ENCODE measurements around the gene TRAPPC11.
"Not testable (repeated sequence)": the region's sequence is repeated elsewhere in the genome, so short reads cannot be mapped to it uniquely, and the experiment has no call there.

The TRAPPC11 gene

DNA sequence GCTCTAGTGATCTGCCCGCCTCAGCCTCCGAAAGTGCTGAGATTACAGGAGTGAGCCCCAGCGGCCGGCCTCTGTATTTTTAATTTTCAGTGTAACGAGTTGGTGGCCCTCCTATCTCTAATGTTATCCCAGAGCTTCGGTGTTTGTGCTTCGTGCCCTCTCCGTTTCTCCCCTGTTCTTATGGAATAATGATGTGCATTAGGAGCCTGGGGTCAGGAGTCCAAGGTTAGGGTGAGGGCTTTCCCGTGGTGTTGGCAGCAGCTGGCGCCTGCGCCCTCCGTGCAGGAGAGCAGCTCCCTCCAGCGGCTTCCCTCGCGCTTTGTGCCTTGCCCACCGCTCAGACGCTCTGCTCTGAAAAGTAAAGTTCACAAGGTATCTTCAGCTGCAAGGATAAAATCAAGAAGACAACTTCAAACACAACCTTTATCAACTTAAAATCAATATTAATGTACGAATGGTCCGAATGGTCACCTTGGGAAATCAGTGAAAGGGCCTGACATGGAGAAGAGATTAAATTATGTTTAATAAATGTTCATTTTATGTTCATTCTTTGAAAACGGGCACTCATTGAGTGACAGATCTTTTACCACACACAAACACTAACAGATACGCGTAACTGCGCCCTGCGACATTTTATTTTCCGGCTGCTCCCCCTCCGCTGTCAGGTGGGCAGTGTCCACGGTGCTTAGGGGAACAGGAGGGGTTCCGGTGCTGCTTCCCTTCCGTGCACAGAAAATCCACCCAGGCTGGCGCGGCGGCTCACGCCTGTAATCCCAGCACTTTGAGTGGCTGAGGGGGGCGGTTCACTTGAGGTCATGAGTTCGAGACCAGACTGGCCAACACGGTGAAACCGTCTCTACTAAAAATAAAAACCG lies 62.4 kb downstream of the TRAPPC11 start:
- DNase-seq (ENCODE audit: low read depth in 2 of 2) = no peak

DNA sequence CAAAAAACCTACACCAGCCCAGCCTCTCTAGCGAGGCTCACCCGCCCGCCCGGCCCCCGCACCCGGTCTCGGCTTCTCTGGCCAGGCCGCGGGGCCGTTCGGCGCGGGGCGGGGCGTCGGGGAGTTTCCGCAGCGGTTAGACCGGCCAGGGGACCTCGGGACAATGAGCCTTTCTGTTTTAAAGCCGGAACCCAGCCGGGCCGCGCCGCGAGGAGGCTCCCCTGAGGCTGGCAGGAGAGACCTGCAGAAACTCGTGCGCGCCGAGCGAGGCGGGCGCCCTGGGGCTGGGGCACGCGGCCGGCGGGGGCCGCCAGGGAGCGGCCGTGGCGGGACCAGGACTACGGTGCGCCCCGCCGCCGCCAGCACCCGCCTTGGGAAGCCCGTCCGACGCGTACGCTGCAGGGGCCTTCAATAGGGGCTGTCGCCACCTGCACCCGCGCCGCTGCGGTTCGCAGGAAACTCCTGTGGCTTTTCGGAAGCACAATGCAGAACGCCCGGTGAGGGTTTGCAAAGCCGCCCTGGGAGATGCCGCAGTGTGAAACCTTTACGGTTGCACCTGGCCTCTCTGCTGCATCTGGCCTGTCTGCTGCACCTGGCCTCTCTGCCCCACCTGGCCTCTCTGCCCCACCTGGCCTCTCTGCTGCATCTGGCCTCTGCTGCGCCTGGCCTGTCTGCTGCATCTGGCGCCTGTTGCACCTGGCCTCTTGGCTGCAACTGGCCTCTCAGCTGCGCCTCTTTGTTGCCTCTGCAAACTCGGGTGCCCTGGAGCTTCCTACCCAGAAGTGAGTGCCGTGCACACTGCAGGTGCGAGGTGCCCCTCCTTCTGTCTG lies 63.9 kb downstream of the TRAPPC11 start:
- DNase-seq (ENCODE audit: low read depth in 2 of 2) = no peak

DNA sequence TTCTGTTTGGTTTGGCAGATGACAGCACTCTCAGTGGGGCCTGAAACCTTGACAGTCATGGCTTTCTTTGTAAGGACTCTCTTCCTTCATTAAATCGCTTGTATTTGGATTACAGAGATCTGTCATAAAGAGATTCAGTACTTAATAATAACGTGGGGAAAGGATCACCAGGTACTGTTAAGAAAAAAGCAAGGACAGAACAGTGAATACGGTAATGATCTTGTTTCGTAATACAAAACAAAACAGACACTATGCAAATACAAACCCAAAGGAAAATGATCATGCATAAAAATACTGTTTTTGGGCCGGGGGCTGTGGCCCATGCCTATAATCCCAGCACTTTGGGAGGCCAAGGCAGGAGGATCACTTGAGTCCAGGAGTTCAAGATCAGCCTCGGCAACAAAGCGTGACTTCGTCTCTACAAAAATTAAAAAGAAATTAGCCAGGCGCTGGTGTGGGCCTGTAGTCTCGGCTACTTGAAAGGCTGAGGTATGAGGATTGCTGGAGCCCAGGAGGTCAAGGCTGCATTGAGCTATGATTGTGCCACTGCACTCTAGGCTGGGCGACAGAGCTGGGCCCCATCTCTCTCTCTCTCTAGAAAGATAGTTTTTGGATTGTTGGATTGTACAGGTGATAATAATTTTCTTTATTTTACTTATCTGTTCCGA lies 64.6 kb downstream of the TRAPPC11 start:
- DNase-seq (ENCODE audit: low read depth in 2 of 2) = no peak

DNA sequence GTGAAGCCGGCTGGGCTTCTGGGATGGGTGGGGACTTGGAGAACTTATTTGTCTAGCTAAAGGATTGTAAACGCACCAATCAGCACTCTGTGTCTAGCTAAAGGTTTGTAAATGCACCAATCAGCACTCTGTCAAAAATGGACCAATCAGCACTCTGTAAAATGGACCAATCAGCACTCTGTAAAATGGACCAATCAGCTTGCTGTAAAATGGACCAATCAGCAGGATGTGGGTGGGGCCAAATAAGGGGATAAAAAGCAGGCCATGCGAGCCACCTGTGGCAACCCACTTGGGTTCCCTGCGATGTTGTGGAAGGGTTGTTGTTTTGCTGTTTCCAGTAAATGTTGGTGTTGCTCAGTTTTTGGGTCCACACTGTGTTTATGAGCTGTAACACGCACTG lies 66.5 kb downstream of the TRAPPC11 start:
- not testable (repeated sequence) for DNase-seq (ENCODE audit: low read depth in 2 of 2)

DNA sequence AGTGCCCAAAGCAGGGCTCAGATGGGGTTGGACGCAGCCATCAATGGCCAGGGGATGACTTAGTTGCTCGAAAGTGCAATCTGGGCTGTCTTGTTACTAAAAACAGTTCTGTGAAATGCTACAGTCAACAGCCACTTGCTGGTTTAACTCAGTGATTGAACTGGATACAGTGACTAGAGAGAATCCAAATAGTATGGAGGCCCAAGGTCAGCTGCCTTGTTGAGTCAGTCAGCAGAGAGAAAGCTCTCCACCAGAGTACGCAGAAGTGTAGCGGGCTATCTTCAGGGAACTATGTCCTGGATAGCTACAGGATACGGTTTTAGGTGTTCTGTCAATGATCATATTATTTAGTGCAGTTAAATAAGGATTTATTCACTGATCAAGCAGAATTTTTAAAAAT lies 68.4 kb downstream of the TRAPPC11 start:
- no peak for DNase-seq (ENCODE audit: low read depth in 2 of 2)

DNA sequence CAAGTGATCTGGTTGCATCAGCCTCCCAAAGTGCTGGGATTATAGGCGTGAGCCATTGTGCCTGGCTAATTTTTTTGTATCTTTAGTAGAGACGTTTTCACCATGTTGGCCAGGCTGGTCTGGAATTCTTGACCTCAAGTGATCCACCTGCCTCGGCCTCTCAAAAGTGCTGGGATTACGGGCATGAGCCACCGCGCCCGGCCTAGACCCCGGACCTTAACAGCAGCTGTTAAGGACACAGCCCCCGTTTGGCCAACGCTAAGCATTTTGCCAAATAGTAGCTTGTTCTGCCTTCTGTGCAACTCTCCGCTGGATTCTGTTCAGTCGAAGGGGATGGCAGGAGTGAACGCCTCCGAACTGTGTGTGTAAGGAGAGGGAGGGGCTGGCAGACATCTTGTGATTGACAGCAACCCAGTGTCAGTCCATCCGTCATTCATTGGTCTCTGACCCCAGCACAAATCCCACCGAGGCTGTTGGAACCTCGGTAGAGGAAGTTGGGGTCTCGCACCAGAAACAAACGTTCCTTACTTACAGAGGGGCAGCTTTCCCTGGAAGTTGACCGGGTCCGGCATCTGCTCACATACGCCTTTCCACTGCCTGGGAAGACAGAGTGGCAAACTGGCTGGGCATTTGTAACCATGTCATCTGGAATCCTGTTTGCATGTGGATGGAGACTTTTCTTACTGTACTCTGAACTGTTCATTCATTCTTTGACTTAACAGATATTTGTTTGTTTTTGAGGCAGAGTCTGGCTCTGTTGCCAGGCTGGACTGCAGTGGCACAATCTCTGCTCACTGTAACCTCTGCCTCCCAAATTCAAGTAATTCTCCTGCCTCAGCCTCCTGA lies 69.4 kb downstream of the TRAPPC11 start:
- no peak for DNase-seq (ENCODE audit: low read depth in 2 of 2)

DNA sequence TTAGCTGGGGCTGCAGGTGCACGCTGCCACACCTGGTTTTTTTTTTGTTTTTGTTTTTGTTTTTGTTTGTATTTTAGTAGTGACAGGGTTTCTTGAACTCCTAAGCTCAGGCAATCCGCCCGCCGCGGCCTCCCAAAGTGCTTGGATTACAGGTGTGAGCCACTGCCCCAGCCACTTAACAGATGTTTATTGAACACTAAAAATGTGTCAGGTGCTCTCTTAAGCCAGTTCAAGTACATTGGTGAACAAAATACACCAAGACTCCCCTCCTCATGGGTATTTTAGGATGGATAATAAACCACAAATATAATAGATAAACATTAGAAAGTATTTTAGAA lies 69.9 kb downstream of the TRAPPC11 start:
- DNase-seq (ENCODE audit: low read depth in 2 of 2) = no peak

DNA sequence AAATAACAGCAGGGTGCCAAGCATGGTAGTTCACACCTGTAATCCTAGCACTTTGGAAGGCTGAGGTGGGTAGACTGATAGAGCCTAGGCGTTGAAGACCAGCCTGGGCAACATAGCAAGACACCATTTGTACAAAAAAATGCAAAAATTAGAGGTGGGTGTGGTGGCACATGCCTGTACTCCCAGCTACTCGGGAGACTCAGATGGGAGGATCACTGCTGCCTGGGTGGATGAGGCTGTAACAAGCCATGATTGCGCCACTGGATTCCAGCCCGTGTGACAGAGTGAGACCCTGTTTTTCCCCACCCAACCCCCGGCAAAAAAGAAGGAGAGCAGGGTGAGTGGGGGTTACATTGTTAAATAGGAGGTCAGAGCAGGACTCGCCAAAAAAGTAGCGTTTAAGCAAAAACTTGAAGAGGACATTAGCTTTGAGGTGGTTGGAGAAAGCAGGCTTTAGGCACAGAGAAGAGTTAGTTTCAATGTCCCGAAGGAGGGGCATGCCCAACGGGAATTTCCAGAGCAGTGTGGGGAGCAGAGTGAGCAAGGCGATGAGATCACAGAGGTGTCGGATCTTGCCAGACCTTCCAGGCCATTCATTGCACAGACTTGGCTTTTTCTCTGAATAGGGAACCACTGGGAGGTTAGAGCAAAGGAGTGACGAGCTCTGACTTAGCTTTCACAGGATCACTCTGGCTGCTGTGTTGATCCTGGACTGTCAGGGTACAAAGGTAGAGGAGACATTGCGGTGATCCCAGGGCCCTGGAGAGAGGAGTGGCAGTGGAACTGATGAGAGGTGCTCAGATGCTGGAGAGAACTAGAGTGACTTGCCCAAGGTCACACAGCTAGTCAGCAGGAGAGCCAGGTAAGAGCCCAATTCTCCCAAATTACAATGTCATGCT lies 70.6 kb downstream of the TRAPPC11 start:
- DNase-seq (ENCODE audit: low read depth in 2 of 2) = no peak

DNA sequence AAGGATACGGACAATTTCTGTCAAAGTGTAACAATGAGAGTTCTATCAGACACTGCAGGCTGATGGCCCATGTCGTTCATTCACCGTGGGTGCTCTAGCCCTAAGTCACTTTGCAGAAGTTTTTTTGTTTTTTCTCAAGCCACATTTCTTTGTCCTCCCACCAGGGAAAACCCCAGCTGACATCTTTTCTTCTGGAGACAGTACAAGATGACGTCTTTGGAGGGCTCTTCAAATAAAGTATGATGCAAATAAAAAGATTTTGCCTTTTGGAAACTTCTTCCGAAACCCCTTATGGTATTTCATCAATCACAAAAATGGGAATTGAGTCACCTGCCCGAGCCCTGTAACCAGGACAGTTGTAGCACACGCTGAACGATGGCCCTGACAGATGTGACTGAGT lies 73.2 kb downstream of the TRAPPC11 start:
- DNase-seq (ENCODE audit: low read depth in 2 of 2) = no peak

DNA sequence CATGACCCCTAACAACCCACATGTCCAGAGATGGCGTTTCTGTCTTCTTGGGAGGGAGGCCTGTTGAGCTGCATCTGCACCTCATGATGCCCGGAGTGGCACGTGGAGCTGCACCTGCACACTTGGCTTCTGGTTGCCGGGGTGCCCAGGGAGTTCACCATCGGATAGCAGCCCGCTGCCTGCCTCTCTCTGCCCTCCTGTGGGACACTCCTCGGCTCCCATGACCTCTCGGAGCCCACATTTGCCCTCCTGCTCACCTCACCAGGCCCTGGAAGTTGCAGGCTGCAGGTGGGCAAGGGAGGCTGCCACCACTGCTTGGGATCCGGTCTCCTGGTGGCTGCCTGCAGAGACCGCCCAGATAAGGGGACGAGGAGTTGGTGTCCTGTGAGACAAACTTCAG lies 74.1 kb downstream of the TRAPPC11 start:
- no peak for DNase-seq (ENCODE audit: low read depth in 2 of 2)

DNA sequence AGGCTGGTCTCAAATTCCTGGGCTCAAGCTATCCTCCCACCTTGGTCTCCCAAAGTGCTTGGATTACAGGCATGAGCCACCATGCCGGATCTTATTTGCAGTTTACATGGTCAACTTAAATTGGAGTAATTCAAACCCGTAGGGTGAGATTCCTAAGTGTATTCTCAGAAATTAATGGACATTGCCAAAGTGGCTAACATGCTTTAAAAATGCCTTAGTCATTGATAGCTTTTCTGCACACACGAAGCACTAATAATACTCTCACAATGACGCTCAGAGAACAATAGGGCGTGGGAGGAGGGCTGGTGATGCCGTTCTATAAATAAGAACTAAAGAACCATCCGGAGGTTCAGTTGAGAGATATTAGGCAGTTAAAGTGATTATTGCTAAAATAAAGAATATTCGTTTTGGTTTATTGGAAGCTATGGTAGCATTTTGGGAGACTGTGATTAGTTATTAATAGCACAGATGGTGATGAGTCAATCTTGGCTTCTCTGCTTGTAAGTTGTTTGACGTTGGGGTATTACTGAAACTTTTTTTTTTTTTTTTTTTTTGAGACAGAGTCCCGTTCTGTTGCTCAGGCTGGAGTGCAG lies 79.1 kb downstream of the TRAPPC11 start:
- no peak for DNase-seq (ENCODE audit: low read depth in 2 of 2)

DNA sequence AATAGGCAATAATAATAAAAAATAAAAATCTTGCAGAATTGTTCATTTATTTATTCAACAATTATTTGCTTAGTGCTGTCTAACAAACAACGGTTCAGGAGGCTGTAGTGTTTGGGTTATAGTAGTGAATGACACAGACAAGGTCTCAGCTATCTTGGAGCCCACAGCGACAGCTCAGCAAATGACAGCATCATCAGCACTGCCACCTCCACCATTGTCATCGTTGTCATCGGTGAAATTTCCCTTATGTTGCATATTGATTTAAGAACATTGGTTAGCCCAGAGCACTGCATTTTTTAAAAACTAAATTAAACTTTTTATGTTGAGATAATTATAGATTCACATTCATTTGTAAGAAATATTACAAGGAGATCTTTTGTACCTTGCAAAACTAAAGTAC lies 79.9 kb downstream of the TRAPPC11 start:
- no peak for DNase-seq (ENCODE audit: low read depth in 2 of 2)

DNA sequence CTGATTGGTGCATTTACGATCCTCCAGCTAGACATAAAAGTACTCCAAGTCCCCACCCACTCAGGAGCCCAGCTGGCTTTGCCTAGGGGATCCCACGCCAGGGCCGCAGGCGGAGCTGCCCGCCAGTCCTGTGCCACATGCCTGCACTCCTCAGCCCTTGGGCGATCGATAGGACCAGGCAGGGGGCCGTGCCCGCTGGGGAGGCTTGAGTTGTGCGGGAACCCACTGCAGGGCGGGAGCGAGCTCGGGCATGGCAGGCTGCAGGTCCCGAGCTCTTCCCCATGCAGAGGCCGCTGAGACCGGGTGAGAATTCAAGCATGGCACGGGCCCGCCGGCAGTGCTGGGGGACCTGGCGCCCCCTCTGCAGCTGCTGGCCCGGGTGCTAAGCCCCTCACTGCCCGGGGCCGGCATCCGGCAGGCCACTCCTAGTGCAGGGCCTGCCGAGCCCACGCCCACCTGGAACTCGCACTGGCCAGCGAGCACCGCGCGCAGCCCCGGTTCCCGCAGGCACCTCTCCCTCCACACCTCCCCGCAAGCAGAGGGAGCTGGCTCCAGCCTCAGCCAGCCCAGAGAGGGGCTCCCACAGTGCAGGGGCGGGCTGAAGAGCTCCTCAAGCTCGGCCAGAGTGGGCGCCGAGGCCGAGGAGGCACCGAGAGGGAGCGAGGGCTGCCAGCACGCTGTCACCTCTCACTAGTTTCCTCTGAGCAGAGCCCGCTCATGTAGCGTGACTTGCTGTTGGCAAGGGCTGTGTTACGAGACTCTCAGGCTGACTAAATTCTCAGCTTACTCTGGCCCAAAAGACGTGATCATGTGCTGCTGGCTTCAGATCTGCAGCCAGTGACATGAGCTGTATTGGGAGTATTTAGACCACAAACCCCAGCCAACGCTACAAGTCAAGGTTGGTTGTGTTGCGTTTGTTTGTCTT lies 87.5 kb downstream of the TRAPPC11 start:
- DNase-seq (ENCODE audit: low read depth in 2 of 2) = no peak

DNA sequence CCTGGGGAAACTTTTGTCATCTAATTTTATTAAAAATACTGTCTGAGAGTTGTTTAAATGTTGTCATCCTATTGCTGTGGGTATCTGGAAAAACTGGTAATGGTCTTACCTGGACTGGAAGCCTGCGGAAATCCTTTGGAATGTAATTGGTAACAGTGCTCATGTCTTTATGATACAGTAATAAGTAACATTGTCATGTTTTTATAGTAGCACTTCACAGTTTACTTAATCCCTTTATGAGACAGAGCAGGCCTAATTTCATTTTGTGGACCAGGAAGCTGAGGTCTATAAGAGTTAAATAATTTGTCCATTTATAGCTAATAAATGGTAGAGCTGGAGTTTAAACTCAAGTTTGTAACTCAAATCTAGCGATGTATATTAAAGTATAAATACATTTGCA lies 88.3 kb downstream of the TRAPPC11 start:
- DNase-seq (ENCODE audit: low read depth in 2 of 2) = no peak

DNA sequence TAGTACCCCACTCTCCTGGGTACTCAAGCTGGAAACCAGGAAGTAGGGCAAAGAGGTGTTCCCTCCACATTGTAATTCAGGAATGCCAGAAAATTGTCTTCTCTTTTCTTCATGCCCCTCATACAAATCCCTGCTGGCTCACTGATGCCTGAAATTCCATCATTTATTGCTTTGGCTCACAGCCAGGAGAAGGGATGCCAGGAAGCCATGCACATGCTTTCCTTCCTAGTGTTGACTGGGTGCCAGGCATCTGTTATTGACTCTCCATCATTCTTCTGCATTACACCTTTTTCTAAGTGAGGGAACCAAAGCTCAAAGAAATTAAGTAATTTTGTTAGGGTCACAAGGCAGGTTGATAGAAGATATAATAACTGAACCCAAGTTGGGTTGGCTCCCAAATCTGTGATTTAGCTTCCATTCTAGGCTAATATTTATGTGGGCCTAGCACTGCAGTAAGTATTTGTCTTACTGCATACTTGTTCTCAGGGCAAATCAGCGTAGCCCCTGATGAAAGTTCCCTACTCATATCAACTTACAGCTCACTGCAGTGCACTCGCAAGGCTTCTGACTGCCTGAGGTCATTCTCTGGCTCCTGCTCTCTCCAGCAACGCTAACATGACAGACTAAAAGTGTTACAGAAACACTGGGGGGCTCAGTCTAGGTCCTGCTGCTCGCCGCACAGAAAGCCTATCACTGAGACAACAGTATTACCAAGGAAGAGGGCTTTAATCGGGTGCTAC lies 89.0 kb downstream of the TRAPPC11 start:
- no peak for DNase-seq (ENCODE audit: low read depth in 2 of 2)

DNA sequence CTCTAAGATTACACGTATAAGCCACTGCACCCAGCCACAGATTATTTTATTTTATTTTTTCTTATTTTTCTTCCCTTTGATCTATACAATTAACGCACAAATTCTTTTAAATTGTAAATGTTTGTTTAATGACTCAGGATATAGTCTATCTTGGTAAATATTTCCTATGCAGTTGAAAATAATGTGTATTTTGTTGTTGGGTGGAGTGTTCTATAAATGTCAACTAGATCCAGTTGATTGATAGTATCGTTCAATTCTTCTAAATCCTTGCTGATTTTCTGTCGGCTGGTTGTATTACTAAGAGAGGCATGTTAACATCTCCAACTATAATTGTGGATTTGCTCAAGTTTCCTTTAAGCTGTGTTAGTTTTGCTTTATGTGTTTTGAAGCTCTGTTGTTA lies 92.0 kb downstream of the TRAPPC11 start:
- DNase-seq (ENCODE audit: low read depth in 2 of 2) = no peak

DNA sequence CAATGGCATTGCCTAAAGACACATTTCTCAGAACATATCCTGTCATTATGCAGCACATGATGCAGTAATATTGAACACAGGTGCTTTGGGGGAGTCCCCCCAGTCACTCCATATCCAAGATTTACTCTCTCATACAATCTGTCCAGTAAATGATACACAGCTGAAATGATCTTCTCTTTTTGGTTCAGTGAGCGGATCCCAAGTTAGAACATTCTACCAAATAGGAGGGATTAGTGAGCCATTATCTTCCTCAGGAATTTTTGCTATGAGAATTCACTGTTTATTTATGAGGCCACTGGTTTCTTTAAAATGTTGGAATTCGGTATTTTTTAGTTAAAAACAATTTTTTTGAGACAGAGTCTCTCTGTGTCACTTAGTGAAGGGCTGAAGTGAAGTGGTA lies 96.5 kb downstream of the TRAPPC11 start:
- DNase-seq (ENCODE audit: low read depth in 2 of 2) = no peak

DNA sequence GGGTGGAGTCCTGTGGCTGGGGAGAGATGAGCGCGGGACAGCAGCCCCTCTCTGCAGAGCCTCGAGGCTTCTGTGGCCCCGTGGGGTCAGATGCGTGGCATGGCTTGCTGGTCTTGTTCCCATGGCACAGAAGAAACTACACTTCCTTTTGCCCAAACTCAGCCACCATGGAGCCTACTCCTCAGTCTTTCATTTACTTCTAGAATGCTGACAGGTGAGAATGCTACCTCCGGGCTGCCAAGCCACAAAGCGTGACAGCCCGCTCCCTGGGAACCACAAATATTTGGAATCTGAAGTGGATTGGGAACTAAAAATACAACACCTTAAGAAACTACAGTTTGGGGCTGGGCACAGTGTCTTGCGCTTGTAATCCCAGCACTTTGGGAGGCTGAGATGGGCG lies 98.0 kb downstream of the TRAPPC11 start:
- DNase-seq (ENCODE audit: low read depth in 2 of 2) = no peak

Data from stimulated activated CD4-positive, alpha-beta T cell treated with anti-CD3 and anti-CD28 coated beads, Interleukin-1b, Interleukin-23, amount 100 ng/mL, for 1 hour (primary cell).